Left ventricle myocardium inferior (tissue), 1 donor: ENCODE measurements around the gene APELA. TPM values are rescaled to one million over a fixed set of nuclear protein-coding genes. Genes with fewer than 3 reads are reported as not detected.

Experiments
- total RNA-seq: library from RNA; stranded (reverse); fragmentation: NEBNext Ultra II Directional; extraction: Animal tissue kit (Norgen Biotek cat#: 25700); gene quantifications from one replicate; pipeline ENCODE4 v1.2.1, GENCODE V29; 2021
- donor health status: DM: no; HTN: yes; CAD: no; lungs with severe emphysema.

The APELA gene
- total RNA-seq, 1 donor from 2014 or later = not detected

Other genes with a start within 250 kb of the APELA start
- gene SMIM31, start 123.0 kb upstream of the APELA start, total RNA-seq = not detected
- gene TRIM61, start 100.5 kb downstream of the APELA start, total RNA-seq = 2.3 TPM
- gene TRIM60, start 154.8 kb downstream of the APELA start, total RNA-seq = not detected
- gene TRIM75, start 176.7 kb downstream of the APELA start, total RNA-seq = not detected
- gene TMEM192, start 235.7 kb downstream of the APELA start, total RNA-seq = 18.3 TPM